IPS DF 6.9 (cell line): Measurements from ENCODE around the gene MFSD6L.
"Not testable (repeated sequence)": the region's sequence is repeated elsewhere in the genome, so short reads cannot be mapped to it uniquely, and the experiment has no call there.

Experiments used
- DNase-seq: peaks from one replicate; pipeline ENCODE4 v3.0.0-alpha.2; 2013; ENCODE audit warnings: low read depth, low spot score
- H3K27ac ChIP-seq: one replicate; pipeline ENCODE4 v1.5.1; 2013; ENCODE audit warnings: low read length, control low read depth
- H3K27me3 ChIP-seq: 2 replicates; pipeline ENCODE4 v1.6.1; 2013; ENCODE audit warnings: mild to moderate bottlenecking, low read length; ENCODE audit not compliant: control insufficient read depth, insufficient read depth
- H3K36me3 ChIP-seq: 2 replicates; pipeline ENCODE4 v1.6.1; 2013; ENCODE audit warnings: low read length; ENCODE audit not compliant: control insufficient read depth, insufficient read depth
- H3K4me1 ChIP-seq: 2 replicates; pipeline ENCODE4 v1.6.1; 2013; ENCODE audit warnings: low read length; ENCODE audit not compliant: control insufficient read depth, insufficient read depth
- H3K4me3 ChIP-seq: 2 replicates; pipeline ENCODE4 v1.5.1; 2013; ENCODE audit warnings: mild to moderate bottlenecking, low read length
- H3K9me3 ChIP-seq: 2 replicates; pipeline ENCODE4 v1.6.1; 2013; ENCODE audit warnings: low read length, inconsistent platforms; ENCODE audit not compliant: control insufficient read depth, insufficient read depth
- WGBS: extraction: QIAGEN DNeasy Blood & Tissue Kit; methylation state at CpG from one replicate; pipeline ENCODE4 v1.1.7; 2013; ENCODE audit warnings: mixed read lengths, missing lambda C conversion rate; ENCODE audit not compliant: insufficient read length, insufficient coverage; 5-methylcytosine and 5-hydroxymethylcytosine counted together

The MFSD6L gene

GRCh38 chr17:8805396-8805795, 6.2 kb upstream of the MFSD6L start:
- H3K36me3 ChIP-seq, H3K4me3 ChIP-seq, H3K4me1 ChIP-seq, H3K9me3 ChIP-seq, DNase-seq, H3K27me3 ChIP-seq, H3K27ac ChIP-seq: not testable (repeated sequence)
- no CpG with 5 or more reads among the region's 10 CpGs for WGBS

DNA sequence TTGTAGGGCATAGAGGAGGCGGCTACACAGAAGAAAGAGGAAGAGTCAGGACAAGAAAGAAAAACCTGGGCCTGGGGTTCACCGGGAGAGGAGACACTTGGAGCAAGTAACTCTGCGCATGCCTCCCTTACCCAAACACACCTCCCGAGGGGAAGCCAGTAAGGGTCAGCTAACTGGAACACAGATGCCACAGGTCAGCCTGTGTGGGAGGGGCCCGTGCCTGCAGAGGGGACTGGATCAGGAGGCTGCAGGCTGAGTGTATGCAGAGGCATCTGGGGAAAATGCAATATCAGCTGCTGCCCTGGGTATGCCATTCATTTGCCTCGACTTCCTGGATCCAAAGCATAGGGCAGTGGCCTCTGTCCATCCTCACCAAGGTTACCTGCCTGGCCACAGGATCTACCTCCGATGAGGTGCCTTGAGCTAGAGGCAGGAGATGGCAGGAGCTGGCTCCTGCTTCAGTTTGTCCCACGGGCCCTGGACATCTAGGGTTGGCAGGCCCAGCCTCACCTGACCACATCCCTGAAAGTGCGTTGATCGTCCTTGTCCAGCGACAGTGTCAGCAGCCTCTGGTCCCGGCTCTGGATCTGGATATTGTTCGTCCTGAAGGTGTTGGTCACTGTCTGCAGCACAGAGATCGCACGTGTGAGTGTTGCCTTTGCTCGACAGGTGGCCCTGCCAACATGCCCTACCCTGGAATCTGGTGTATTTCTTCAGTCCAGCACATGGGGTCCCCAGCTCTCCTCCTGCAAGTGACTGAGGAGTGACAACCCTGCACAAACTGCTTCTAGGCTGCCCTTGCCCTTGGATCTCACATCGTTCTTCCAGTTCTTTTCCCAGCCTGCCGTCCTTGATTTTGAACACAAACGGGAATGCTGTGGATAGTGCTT, 4.6 kb upstream of the MFSD6L start:
- H3K4me3 ChIP-seq: no peak overlapping the region
- no peak overlapping the region for H3K27ac ChIP-seq
- H3K4me1 ChIP-seq: peaks cover 2% of the 10 kb centered on the region; the same call in 1 of the 2 replicates
- no peaks in the 10 kb centered on the region for H3K27me3 ChIP-seq
- DNase-seq: no peak
- H3K36me3 ChIP-seq: no peaks in the 10 kb centered on the region
- H3K9me3 ChIP-seq: no peaks in the 10 kb centered on the region
- no CpG with 5 or more reads among the region's 19 CpGs for WGBS

GRCh38 chr17:8801135-8801840, 2.1 kb upstream of the MFSD6L start:
- WGBS: no CpG with 5 or more reads among the region's 6 CpGs
- H3K27ac ChIP-seq: no peak overlapping the region
- no peaks in the 10 kb centered on the region for H3K9me3 ChIP-seq
- H3K36me3 ChIP-seq: no peaks in the 10 kb centered on the region
- H3K4me1 ChIP-seq: peaks cover 4% of the 10 kb centered on the region
- H3K4me3 ChIP-seq: no peak overlapping the region
- no peaks in the 10 kb centered on the region for H3K27me3 ChIP-seq
- no peak for DNase-seq

GRCh38 chr17:8800656-8801055, 1.5 kb upstream of the MFSD6L start:
- Histone ChIP-seq H3K36me3 (no peaks in the 10 kb centered on the region), H3K4me3 (no peak overlapping the region), H3K27me3 (no peaks in the 10 kb centered on the region), H3K9me3 (no peaks in the 10 kb centered on the region), H3K4me1 (peaks cover 4% of the 10 kb centered on the region), H3K27ac (no peak overlapping the region)
- no peak for DNase-seq
- no CpG with 5 or more reads among the region's 2 CpGs for WGBS

- no peak overlapping the region for H3K27ac ChIP-seq
- DNase-seq: no peak
- H3K27me3 ChIP-seq: no peaks in the 10 kb centered on the region
- no peaks in the 10 kb centered on the region for H3K36me3 ChIP-seq
- H3K4me1 ChIP-seq: peaks cover 4% of the 10 kb centered on the region
- H3K4me3 ChIP-seq: peak overlapping the region; percentile 41; the same call in 1 of the 2 replicates
- WGBS: no CpG with 5 or more reads among the region's 15 CpGs
- H3K9me3 ChIP-seq: no peaks in the 10 kb centered on the region
Observed at GRCh38 chr17:8799570-8800212, 526 bp upstream of the MFSD6L start.

GRCh38 chr17:8798176-8798845, 854 bp downstream of the MFSD6L start:
- WGBS: no CpG with 5 or more reads among the region's 23 CpGs
- no peaks in the 10 kb centered on the region for H3K36me3 ChIP-seq
- H3K27me3 ChIP-seq: no peaks in the 10 kb centered on the region
- H3K9me3 ChIP-seq: no peaks in the 10 kb centered on the region
- H3K4me1 ChIP-seq: peaks cover 4% of the 10 kb centered on the region
- peak overlapping the region; percentile 41; the same call in 1 of the 2 replicates for H3K4me3 ChIP-seq
- H3K27ac ChIP-seq: no peak overlapping the region
- DNase-seq: no peak

GRCh38 chr17:8797621-8798175, 1.5 kb downstream of the MFSD6L start:
- Histone ChIP-seq H3K4me1 (peaks cover 4% of the 10 kb centered on the region), H3K27ac (no peak overlapping the region), H3K36me3 (no peaks in the 10 kb centered on the region), H3K9me3 (no peaks in the 10 kb centered on the region), H3K4me3 (no peak overlapping the region), H3K27me3 (no peaks in the 10 kb centered on the region)
- no peak for DNase-seq
- WGBS: no CpG with 5 or more reads among the region's 14 CpGs

- H3K4me3 ChIP-seq: no peak overlapping the region
- H3K9me3 ChIP-seq: no peaks in the 10 kb centered on the region; the same call in 1 of the 2 replicates
- WGBS: no CpG with 5 or more reads among the region's 7 CpGs
- H3K36me3 ChIP-seq: no peaks in the 10 kb centered on the region
- DNase-seq: no peak
- no peak overlapping the region for H3K27ac ChIP-seq
- no peaks in the 10 kb centered on the region for H3K27me3 ChIP-seq
- H3K4me1 ChIP-seq: peaks cover 4% of the 10 kb centered on the region
Observed at GRCh38 chr17:8794636-8795035, 4.5 kb downstream of the MFSD6L start.

- Histone ChIP-seq H3K9me3 (no peaks in the 10 kb centered on the region; the same call in 1 of the 2 replicates), H3K4me1 (peaks cover 1% of the 10 kb centered on the region), H3K36me3 (no peaks in the 10 kb centered on the region), H3K4me3 (no peak overlapping the region), H3K27ac (no peak overlapping the region), H3K27me3 (no peaks in the 10 kb centered on the region)
- 100% methylated on average over 2 of the region's 2 CpGs for WGBS
- no peak for DNase-seq
Observed at GRCh38 chr17:8793649-8794048, 5.5 kb downstream of the MFSD6L start.

- no peaks in the 10 kb centered on the region for H3K4me1 ChIP-seq
- no peaks in the 10 kb centered on the region for H3K36me3 ChIP-seq
- no peaks in the 10 kb centered on the region for H3K27me3 ChIP-seq
- H3K9me3 ChIP-seq: no peaks in the 10 kb centered on the region; the same call in 1 of the 2 replicates
- no CpG with 5 or more reads among the region's 6 CpGs for WGBS
- H3K4me3 ChIP-seq: no peak overlapping the region
- DNase-seq: no peak
- H3K27ac ChIP-seq: no peak overlapping the region
Observed at GRCh38 chr17:8792646-8793045, 6.5 kb downstream of the MFSD6L start.
